NCI-H146 treated with DMSO at 0.1 percent for 48 hours (cell line): ENCODE results near the gene ARV1.
A peak's percentile ranks its signal among the peaks of the same experiment; 100 is the strongest.

Experiments
- DNase-seq: peaks from one replicate; lab custom pipeline; 2025; ENCODE audit not compliant: unreplicated experiment; lab: John Stamatoyannopoulos, UW

Gene ARV1

GRCh38 chr1:230978491-230979388 is at the start of gene ARV1, which contains the start of gene TTC13:
ARV1 (plus strand) TSS chr1:230979094; CDS start chr1:230979106, 12 bp downstream.
TTC13 (minus strand) TSS chr1:230978861; CDS start chr1:230978830, 31 bp downstream.
- peak; percentile 97 for DNase-seq

DNA sequence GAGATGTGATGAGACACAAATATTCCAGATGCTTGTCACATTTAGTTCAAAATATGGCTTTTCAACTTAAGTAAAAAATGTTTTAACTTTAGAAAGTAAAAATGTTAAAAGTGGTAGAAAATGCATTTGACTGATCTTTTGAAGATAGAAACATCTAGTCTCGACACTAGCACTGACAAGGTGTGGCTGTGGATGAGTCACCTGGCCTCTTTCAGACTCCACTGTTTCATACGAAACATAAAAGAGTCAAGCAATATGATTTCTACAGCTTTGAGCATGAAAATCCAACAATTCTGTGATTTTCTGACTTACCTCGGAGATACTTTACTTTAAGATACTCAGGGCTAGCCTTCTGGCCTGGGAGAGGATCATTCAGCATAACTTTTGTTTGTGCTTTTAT is 47.9 kb upstream of the ARV1 start:
- no peak for DNase-seq

DNA sequence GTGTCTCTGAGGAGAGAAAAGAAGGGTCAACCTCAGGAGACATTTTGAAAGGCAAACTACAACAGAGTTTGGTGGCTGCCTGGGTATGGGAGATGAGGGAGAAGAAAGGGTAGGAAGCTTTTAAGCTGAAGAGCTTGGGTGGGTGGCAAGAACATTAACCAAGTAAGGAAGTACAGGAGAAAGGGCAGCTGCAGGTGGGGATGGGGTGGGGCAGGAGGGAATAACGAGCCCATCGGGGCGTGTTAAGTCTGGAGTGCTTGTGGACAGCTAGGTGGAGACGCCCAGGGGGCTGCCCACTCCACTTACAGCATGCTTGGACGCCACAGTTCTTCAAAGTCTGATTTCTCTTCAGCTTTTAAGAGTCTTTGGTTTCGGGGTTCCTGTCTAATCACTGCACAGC is 43.0 kb upstream of the ARV1 start:
- DNase-seq: no peak

DNA sequence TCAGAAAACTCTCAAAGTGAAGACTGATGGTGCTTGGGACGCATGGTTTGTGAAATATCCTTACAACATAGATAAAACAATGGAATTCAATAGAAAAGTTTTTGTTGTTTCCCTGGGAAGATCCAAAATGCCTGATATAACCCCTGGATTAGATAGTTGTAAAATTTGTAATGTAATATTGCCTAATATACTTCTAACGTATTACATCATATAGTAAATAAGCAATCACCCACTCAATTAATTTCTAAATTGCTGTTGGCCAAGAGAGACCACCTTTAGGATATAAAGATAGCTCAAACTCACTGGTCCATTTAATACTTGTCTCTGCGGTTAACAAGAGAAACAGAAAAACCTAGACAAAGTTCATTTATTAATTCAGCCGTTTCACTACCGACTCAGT is 42.4 kb upstream of the ARV1 start:
- no peak for DNase-seq

GRCh38 chr1:230937371-230937770 is 41.5 kb upstream of the ARV1 start:
- DNase-seq: no peak

- no peak for DNase-seq
These were observed 39.9 kb upstream of the ARV1 start for GRCh38 chr1:230938924-230939368.

DNA sequence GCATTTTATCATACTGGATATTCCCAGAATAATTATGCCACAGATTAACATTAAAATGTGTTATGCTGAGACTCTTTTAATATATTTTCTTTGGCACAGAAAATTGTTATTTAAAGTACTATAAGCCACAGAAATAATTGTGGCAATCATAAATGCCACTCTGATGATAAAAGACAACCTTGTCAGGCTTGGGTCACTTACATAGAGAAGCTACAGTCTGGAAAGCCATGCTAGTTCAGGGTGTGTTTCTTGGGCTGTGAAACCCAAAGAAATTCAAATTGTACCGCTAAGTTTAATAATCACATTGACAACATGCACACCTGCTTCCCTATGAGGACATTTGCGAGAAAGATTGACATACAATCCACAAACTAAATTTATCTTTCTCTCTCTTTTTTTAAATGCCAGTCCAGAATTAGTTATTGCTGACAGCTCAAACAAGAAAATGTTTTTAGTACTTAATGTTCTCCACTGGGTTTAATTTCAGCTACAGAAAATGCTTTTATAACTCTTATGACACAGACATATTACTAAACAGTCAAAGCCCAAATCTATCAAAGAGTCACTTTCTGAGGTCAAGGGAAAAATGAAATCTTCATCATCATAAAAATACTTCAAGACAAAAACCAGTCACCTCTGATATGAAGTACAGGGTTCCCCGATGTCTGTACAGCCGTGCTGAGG is 38.9 kb upstream of the ARV1 start:
- DNase-seq: no peak

GRCh38 chr1:230940848-230941247 is 38.0 kb upstream of the ARV1 start:
- DNase-seq: no peak

- DNase-seq: no peak
These were observed 35.8 kb upstream of the ARV1 start for GRCh38 chr1:230943048-230943593.

DNA sequence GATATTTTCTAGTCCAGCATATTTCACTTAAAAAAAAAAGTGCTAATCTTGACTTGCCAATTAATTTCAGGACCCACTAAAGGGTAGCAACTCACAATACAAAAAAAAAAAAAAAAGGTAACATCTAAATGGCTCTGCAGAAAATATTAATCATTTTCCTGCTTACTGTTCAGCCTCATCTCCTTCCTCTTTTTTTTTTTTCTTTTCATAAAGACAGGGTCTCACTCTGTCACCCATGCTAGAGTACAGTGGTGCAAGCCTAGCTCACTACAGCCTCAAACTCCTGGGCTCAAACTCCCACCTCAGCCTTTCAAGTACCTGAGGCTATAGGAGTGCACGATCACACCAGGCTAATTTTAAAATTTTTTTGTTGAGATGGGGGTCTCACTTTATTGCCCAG is 30.6 kb upstream of the ARV1 start:
- DNase-seq: no peak

DNA sequence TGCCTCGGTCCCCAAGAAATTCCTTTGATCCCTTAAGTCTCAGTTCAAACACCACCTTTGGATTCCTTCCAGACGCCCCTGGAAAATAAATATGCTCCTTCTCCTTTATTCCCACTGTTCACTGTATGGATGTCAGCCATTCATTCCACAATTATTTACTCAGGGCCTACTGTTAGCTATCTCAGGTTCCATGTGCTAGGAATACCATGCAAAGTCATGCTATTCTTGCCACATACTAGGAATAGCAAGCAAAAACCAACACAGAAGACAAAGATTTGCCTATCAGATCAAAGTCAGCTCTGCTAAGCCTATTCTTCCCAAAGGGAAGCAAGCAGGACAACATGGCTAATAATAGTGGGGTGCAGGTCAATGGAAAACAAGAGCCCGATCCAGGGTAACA is 30.0 kb upstream of the ARV1 start:
- DNase-seq: no peak

DNA sequence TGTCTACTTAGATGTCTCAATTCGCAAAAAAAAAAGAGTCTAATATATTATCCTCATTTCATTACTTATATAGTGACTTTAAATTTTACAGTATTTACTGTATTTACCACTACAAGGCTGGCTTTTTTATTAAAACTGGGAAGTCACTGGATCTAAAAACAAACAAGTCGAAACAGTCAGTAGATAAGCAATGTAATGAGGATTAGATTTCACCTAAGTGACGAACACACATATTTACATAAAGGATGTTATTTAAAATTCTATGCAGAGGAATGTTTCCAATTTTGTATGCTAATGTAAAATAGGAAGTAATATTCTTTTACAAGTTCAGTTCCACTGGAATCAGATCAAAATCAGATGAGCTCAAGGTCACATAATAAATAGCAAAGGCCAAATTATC is 28.5 kb upstream of the ARV1 start:
- DNase-seq: no peak

GRCh38 chr1:230957580-230957989 is 21.3 kb upstream of the ARV1 start:
- DNase-seq: no peak

GRCh38 chr1:230958370-230958769 is 20.5 kb upstream of the ARV1 start:
- no peak for DNase-seq

DNA sequence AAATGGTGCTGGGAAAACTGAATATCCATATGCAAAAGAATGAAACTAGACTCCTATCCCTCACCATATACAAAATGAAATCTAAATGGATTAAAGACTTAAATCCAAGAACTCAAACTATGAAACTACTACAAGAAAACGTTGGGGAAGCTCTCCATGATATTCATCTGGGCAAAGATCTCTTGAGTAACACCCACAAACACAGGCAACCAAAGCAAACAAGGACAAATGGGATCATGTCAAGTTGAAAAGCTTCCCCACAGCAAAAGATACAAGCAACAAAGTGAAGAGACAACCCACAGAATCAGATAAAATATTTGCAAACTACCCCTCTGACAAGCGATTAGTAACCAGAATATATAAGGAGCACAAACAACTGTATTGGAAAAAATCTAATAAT is 14.0 kb upstream of the ARV1 start:
- DNase-seq: no peak

- DNase-seq: no peak
These were observed 13.4 kb upstream of the ARV1 start for GRCh38 chr1:230965535-230965934.

- no peak for DNase-seq
These were observed 12.5 kb upstream of the ARV1 start for GRCh38 chr1:230966358-230966873.

DNA sequence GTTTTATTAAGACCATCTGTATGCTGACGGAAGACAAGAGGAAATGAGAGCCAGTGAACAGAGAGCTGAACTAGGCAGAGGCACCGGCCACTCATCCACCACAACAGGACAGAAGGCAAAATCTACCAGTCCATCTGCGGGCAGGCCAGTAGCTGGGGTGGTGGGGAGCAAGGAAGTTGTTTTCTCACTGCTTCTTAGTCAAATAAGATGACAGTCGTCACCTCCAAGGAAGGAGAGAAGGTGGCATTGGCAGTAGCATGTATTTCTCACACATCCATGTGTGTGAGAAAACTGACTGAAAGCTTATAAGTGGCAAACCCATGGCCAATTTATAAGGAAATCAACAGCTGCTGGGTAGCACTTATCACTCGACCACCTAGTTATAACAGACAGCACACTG is 8.5 kb upstream of the ARV1 start:
- no peak for DNase-seq

DNA sequence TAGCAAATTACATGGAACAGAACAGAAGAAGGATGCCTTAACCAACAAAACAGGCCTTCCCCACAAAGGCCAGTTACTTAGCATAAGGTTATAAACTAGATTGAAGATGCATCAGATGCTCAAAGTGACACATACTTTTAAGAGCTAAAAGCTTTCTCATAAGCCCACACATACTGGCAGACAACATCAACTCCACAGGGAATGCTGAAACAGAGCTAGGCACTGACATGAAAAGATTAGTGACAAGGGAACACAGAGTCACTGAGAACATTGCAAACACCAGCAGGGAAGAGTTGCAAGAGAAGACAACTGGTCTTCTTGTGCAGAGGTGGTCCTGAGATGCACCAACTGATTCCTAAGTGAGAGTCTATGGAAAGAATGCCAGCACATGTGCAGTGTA is 7.1 kb upstream of the ARV1 start:
- DNase-seq: no peak

DNA sequence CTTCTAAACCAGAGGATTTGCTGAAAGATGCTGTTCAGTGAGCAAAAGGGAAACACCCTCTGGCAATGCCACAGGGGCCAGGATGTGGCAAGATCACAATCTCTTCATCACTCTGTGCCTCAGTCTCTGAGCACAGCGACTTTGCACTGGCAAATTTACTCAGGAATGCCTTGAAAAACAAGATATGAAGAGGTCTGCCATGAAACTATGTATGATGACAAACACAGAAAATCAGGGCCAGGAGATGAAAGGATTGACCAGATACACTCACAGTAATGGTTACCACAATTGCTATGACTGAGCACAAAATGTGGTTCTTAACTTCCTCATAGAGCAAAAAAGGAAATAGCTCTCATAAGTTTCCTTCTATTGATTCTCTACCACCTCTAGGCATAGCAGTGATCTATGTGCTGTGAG is 6.0 kb upstream of the ARV1 start:
- DNase-seq: no peak

- DNase-seq: no peak
These were observed 3.3 kb upstream of the ARV1 start for GRCh38 chr1:230975636-230976035.

GRCh38 chr1:230976360-230976759 is 2.5 kb upstream of the ARV1 start:
- DNase-seq: no peak
